ENCODE data around the gene HBG1. TPM values are rescaled to one million over a fixed set of nuclear protein-coding genes. Genes with fewer than 3 reads are reported as not detected.

Gene HBG1
- total and polyA plus RNA-seq, 2 donors (not counting 1 experiment from before 2014, with no cell fraction given) = not detected

- H3K9me3 Mint-ChIP-seq (ENCODE audit: insufficient read depth) = no peaks in the 10 kb centered on the region
- H3K4me1 ChIP-seq (ENCODE audit: control insufficient read depth in 2 of 2, insufficient read depth in 2 of 2, low read length in 2 of 2) = no peaks in the 10 kb centered on the region
- H2AFZ ChIP-seq (ENCODE audit: insufficient read depth, low read depth, low read length, poor library complexity, severe bottlenecking) = no peak overlapping the region
- no peaks in the 10 kb centered on the region for H3K36me3 ChIP-seq (replicated peaks in 1 of 2; ENCODE audit: control extremely low read depth in 1 of 2, control insufficient read depth in 1 of 2, extremely low read depth in 1 of 2, insufficient read depth in 2 of 2, low read length in 1 of 2)
- H4K20me1 ChIP-seq (ENCODE audit: control insufficient read depth, insufficient read depth, low read length, poor library complexity, severe bottlenecking) = no peaks in the 10 kb centered on the region
- no peaks in the 10 kb centered on the region for H3K79me2 ChIP-seq (ENCODE audit: control insufficient read depth, insufficient read depth, low read length)
- H3K9me3 ChIP-seq (ENCODE audit: control extremely low read depth in 1 of 3, control insufficient read depth in 2 of 3, insufficient read depth in 1 of 3, low read length in 2 of 3) = no peaks in the 10 kb centered on the region
- no peak for DNase-seq
- peaks cover 3% of the 10 kb centered on the region for H3K27me3 Mint-ChIP-seq
- WGBS (ENCODE audit: insufficient coverage) = 19% methylated on average over 3 of the region's 3 CpGs
- ChIA-PET CTCF (no interaction called here), POLR2A (no interaction called here)
- H3K4me3 Mint-ChIP-seq = no peak overlapping the region
- no peak overlapping the region for H3K9ac ChIP-seq (ENCODE audit: low read length)
- intact Hi-C loops (cut with micrococcal nuclease) = no loop called here
- TF ChIP-seq EZH2 (IDR thresholded peaks at IDR 0.05; ENCODE audit: borderline replicate concordance, insufficient read depth, low read depth, low read length, poor library complexity, severe bottlenecking) (no peak), CTCF (IDR thresholded peaks at IDR 0.05) (no peak)
- H3K4me2 ChIP-seq (replicated peaks; ENCODE audit: low read depth, low read length, poor library complexity, severe bottlenecking) = no peak overlapping the region
- no peak for ATAC-seq (ENCODE audit: low read depth)
- no peak overlapping the region for H3K4me3 ChIP-seq (ENCODE audit: control extremely low read depth in 1 of 5, extremely low read depth in 1 of 5, insufficient read depth in 1 of 5, low read depth in 2 of 5, low read length in 4 of 5)
- H3K27me3 ChIP-seq (replicated peaks in 1 of 4; ENCODE audit: control extremely low read depth in 1 of 4, control insufficient read depth in 3 of 4, insufficient read depth in 4 of 4, low read length in 3 of 4) = no peaks in the 10 kb centered on the region
- no peaks in the 10 kb centered on the region for H3K4me1 Mint-ChIP-seq
- H3K27ac ChIP-seq (ENCODE audit: low read length in 2 of 2) = no peak overlapping the region
- H3K27ac Mint-ChIP-seq = no peak overlapping the region
Observed at GRCh38 chr11:5280582-5281102, 31.0 kb upstream of the HBG1 start.

- H3K27me3 ChIP-seq (replicated peaks in 1 of 4; ENCODE audit: control extremely low read depth in 1 of 4, control insufficient read depth in 3 of 4, insufficient read depth in 4 of 4, low read length in 3 of 4) = no peaks in the 10 kb centered on the region
- no peak overlapping the region for H3K9ac ChIP-seq (ENCODE audit: low read length)
- TF ChIP-seq EZH2 (IDR thresholded peaks at IDR 0.05; ENCODE audit: borderline replicate concordance, insufficient read depth, low read depth, low read length, poor library complexity, severe bottlenecking) (no peak), CTCF (IDR thresholded peaks at IDR 0.05) (no peak)
- no peak overlapping the region for H3K4me3 ChIP-seq (ENCODE audit: control extremely low read depth in 1 of 5, extremely low read depth in 1 of 5, insufficient read depth in 1 of 5, low read depth in 2 of 5, low read length in 4 of 5)
- no peak overlapping the region for H2AFZ ChIP-seq (ENCODE audit: insufficient read depth, low read depth, low read length, poor library complexity, severe bottlenecking)
- POLR2A ChIA-PET = no interaction called here
- H3K4me1 ChIP-seq (ENCODE audit: control insufficient read depth in 2 of 2, insufficient read depth in 2 of 2, low read length in 2 of 2) = no peaks in the 10 kb centered on the region
- H3K4me2 ChIP-seq (replicated peaks; ENCODE audit: low read depth, low read length, poor library complexity, severe bottlenecking) = no peak overlapping the region
- DNase-seq = no peak
- H4K20me1 ChIP-seq (ENCODE audit: control insufficient read depth, insufficient read depth, low read length, poor library complexity, severe bottlenecking) = no peaks in the 10 kb centered on the region
- no peaks in the 10 kb centered on the region for H3K9me3 Mint-ChIP-seq (ENCODE audit: insufficient read depth)
- CTCF ChIA-PET = no interaction called here
- H3K9me3 ChIP-seq (ENCODE audit: control extremely low read depth in 1 of 3, control insufficient read depth in 2 of 3, insufficient read depth in 1 of 3, low read length in 2 of 3) = no peaks in the 10 kb centered on the region
- H3K36me3 ChIP-seq (replicated peaks in 1 of 2; ENCODE audit: control extremely low read depth in 1 of 2, control insufficient read depth in 1 of 2, extremely low read depth in 1 of 2, insufficient read depth in 2 of 2, low read length in 1 of 2) = no peaks in the 10 kb centered on the region
- no peak overlapping the region for H3K4me3 Mint-ChIP-seq
- 86% methylated on average over 4 of the region's 4 CpGs for WGBS (ENCODE audit: insufficient coverage)
- H3K79me2 ChIP-seq (ENCODE audit: control insufficient read depth, insufficient read depth, low read length) = no peaks in the 10 kb centered on the region
- H3K4me1 Mint-ChIP-seq = no peaks in the 10 kb centered on the region
- no peak for ATAC-seq (ENCODE audit: low read depth)
- intact Hi-C loops (cut with micrococcal nuclease) = no loop called here
- H3K27ac ChIP-seq (ENCODE audit: low read length in 2 of 2) = no peak overlapping the region
- peaks cover 3% of the 10 kb centered on the region for H3K27me3 Mint-ChIP-seq
- no peak overlapping the region for H3K27ac Mint-ChIP-seq
Observed at GRCh38 chr11:5279471-5280090, 29.9 kb upstream of the HBG1 start.
